ENCODE data around the gene PTPRN2. TPM values are rescaled to one million over a fixed set of nuclear protein-coding genes. Genes with fewer than 3 reads are reported as not detected.

Gene PTPRN2
- total and polyA plus RNA-seq, 2 of the 8 experiments (the other 6 are each of a cell fraction or from before 2014, with no cell fraction given): 2.6 to 4.5 TPM

DNA sequence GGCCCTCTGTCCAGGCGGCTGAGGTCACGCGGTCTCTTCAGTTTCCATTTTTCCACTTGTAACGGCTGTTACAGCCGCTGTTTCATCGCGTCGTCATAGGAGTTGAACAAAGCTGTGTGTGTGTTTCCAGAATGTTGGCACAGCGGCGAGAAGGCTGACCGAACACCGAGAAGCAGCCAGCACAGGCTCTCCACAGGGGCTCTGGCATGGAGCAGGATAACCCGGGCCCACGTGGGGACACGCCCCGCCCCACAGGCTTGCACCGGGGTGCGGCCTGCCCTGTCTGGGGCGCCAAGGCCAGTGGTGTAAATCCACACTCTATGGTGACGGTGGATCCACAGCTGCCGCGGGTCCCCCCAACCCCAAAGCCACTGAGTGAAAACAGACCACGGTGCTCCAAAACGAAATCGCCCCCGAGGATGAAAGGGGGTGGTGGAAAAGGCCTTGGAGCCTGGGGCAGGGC, 802.6 kb downstream of the PTPRN2 start:
- DNase-seq (ENCODE audit: low read depth in 1 of 2, low spot score in 2 of 2) (no peak), FAIRE-seq (no peak)
- no peaks in the 10 kb centered on the region for H3K79me1 ChIP-seq (ENCODE audit: low read depth, low read length)
- H2BK20ac ChIP-seq (ENCODE audit: low read length): no peak overlapping the region
- H3K27me3 ChIP-seq (replicated peaks in 1 of 4; ENCODE audit: control insufficient read depth in 3 of 4, extremely low read depth in 1 of 4, insufficient read depth in 3 of 4, low read length in 3 of 4): no peaks in the 10 kb centered on the region
- H3K36me3 ChIP-seq (ENCODE audit: control insufficient read depth in 2 of 4, insufficient read depth in 4 of 4, low read length in 3 of 4): no peaks in the 10 kb centered on the region
- H3K23me2 ChIP-seq (ENCODE audit: low read depth, low read length): peaks cover 7% of the 10 kb centered on the region; the same call in 1 of the 2 replicates
- no peak overlapping the region for H3K23ac ChIP-seq (ENCODE audit: insufficient read length)
- no peak overlapping the region for H2BK120ac ChIP-seq (replicated peaks; ENCODE audit: low read depth, low read length)
- ChIA-PET POLR2A (ENCODE audit: partially characterized antibody) (no interaction called here), CTCF (ENCODE audit: partially characterized antibody) (interaction anchor here (1.6 kb wide), 2 partner anchors 8 to 30 kb away, joined by 3 to 4 read pairs; no protein-coding TSS in a partner anchor)
- no peak overlapping the region for H3K18ac ChIP-seq (ENCODE audit: extremely low read depth, low read length)
- no peak overlapping the region for H4K8ac ChIP-seq (ENCODE audit: extremely low read depth, insufficient read depth, low read length)
- no peaks in the 10 kb centered on the region for H3K9me3 ChIP-seq (ENCODE audit: insufficient read depth in 2 of 2, low read depth in 1 of 2, low read length in 1 of 2)
- no peaks in the 10 kb centered on the region for H3K79me2 ChIP-seq (ENCODE audit: control insufficient read depth in 1 of 2, insufficient read depth in 2 of 2, low read length in 2 of 2)
- H2AFZ ChIP-seq (ENCODE audit: low read length): no peak overlapping the region
- no peak overlapping the region for H3K4ac ChIP-seq (replicated peaks; ENCODE audit: insufficient read length, low read depth, low read length)
- no peak overlapping the region for H3K56ac ChIP-seq (replicated peaks; ENCODE audit: insufficient read length, low read depth, low read length)
- no peak overlapping the region for H4K91ac ChIP-seq (replicated peaks; ENCODE audit: insufficient read length, low read length)
- no peak overlapping the region for H2AK5ac ChIP-seq (ENCODE audit: low read depth, low read length)
- no peak overlapping the region; the same call in 1 of the 2 replicates for H3K27ac ChIP-seq (ENCODE audit: low read depth, low read length)
- WGBS, 2 experiments (ENCODE audit: extremely low coverage in 1 of 2, insufficient coverage in 1 of 2, insufficient read length in 1 of 2, insufficient replicate concordance in 2 of 2, low coverage in 1 of 2, low lambda C conversion rate in 2 of 2, missing lambda C conversion rate in 1 of 2): 96% methylated on average over 22 of the region's 26 CpGs; no CpG with 5 or more reads in 1 of the 2 experiments
- TF ChIP-seq RAD21 (IDR thresholded peaks at IDR 0.05 in 1 of 2, conservative IDR thresholded peaks at IDR 0.05 in 1 of 2; ENCODE audit: low read depth in 2 of 2, low read length in 2 of 2) (no peak), BACH1 (IDR thresholded peaks at IDR 0.05; ENCODE audit: low read length) (no peak)
- H3K9ac ChIP-seq (replicated peaks in 1 of 4; ENCODE audit: extremely low read depth in 1 of 4, low read depth in 3 of 4, low read length in 3 of 4): no peak overlapping the region
- no peak overlapping the region for H3K4me2 ChIP-seq (ENCODE audit: insufficient read depth in 1 of 2, low read depth in 2 of 2, low read length in 2 of 2)
- H4K5ac ChIP-seq (ENCODE audit: insufficient read length, low read depth, low read length): no peak overlapping the region
- no peaks in the 10 kb centered on the region; a peak in 1 of 7 replicates for H3K4me1 ChIP-seq (replicated peaks in 1 of 4; ENCODE audit: control insufficient read depth in 3 of 4, insufficient read depth in 4 of 4, low read length in 3 of 4)
- no peak overlapping the region for H2BK12ac ChIP-seq (ENCODE audit: low read depth, low read length)
- no peak overlapping the region for H3K14ac ChIP-seq (ENCODE audit: insufficient read length)
- no peak overlapping the region for H2BK5ac ChIP-seq (ENCODE audit: low read depth, low read length)
- H4K20me1 ChIP-seq (replicated peaks in 1 of 2; ENCODE audit: control insufficient read depth in 1 of 2, insufficient read depth in 2 of 2, low read length in 2 of 2): peaks cover 0 to 6% of the 10 kb centered on the region in 2 experiments
- H2BK15ac ChIP-seq (ENCODE audit: low read length): no peak overlapping the region
- no peak overlapping the region for H3K4me3 ChIP-seq (ENCODE audit: extremely low read depth in 1 of 4, insufficient read depth in 2 of 4, low read depth in 3 of 4, low read length in 4 of 4)

Data from H1 (cell line).